ENCODE measurements around the gene SCN7A.
A peak's percentile ranks its signal among the peaks of the same experiment; 100 is the strongest.
"Not testable (repeated sequence)": the region's sequence is repeated elsewhere in the genome, so short reads cannot be mapped to it uniquely, and the experiment has no call there.

Gene SCN7A

GRCh38 chr2:166454006-166454595, 39.9 kb downstream of the SCN7A start:
- DNase-seq (ENCODE audit: low read depth), result no peak

- no peak for DNase-seq (ENCODE audit: low read depth)
These were observed 42.6 kb downstream of the SCN7A start for GRCh38 chr2:166451468-166451867.

- DNase-seq (ENCODE audit: low read depth), result no peak
These were observed 44.6 kb downstream of the SCN7A start for GRCh38 chr2:166449439-166449838.

GRCh38 chr2:166448106-166448505, 45.9 kb downstream of the SCN7A start:
- DNase-seq (ENCODE audit: low read depth), result no peak

- DNase-seq (ENCODE audit: low read depth), result no peak
These were observed 49.7 kb downstream of the SCN7A start for GRCh38 chr2:166444306-166444705.

GRCh38 chr2:166440313-166440712, 53.7 kb downstream of the SCN7A start:
- DNase-seq (ENCODE audit: low read depth), result no peak

GRCh38 chr2:166439078-166439477, 55.0 kb downstream of the SCN7A start:
- DNase-seq (ENCODE audit: low read depth), result no peak

- no peak for DNase-seq (ENCODE audit: low read depth)
These were observed 57.1 kb downstream of the SCN7A start for GRCh38 chr2:166436976-166437375.

GRCh38 chr2:166436189-166436588, 57.9 kb downstream of the SCN7A start:
- no peak for DNase-seq (ENCODE audit: low read depth)

- no peak for DNase-seq (ENCODE audit: low read depth)
These were observed 59.6 kb downstream of the SCN7A start for GRCh38 chr2:166434491-166434890.

GRCh38 chr2:166433457-166433856, 60.6 kb downstream of the SCN7A start:
- no peak for DNase-seq (ENCODE audit: low read depth)

- DNase-seq (ENCODE audit: low read depth), result no peak
These were observed 61.7 kb downstream of the SCN7A start for GRCh38 chr2:166432331-166432730.

GRCh38 chr2:166424841-166425240, 69.2 kb downstream of the SCN7A start:
- no peak for DNase-seq (ENCODE audit: low read depth)

- peak; percentile 18 for DNase-seq (ENCODE audit: low read depth)
These were observed 74.5 kb downstream of the SCN7A start for GRCh38 chr2:166419616-166419934.

GRCh38 chr2:166418853-166419615, 75.0 kb downstream of the SCN7A start:
- no peak for DNase-seq (ENCODE audit: low read depth)

GRCh38 chr2:166417669-166418068, 76.4 kb downstream of the SCN7A start:
- DNase-seq (ENCODE audit: low read depth), result peak; percentile 37

GRCh38 chr2:166413255-166413654, 80.8 kb downstream of the SCN7A start:
- DNase-seq (ENCODE audit: low read depth), result peak; percentile 9

- no peak for DNase-seq (ENCODE audit: low read depth)
These were observed 82.4 kb downstream of the SCN7A start for GRCh38 chr2:166411473-166412230.

GRCh38 chr2:166410828-166411472, 83.1 kb downstream of the SCN7A start:
- DNase-seq (ENCODE audit: low read depth), result peak; percentile 76

- not testable (repeated sequence) for DNase-seq (ENCODE audit: low read depth)
These were observed 86.3 kb downstream of the SCN7A start for GRCh38 chr2:166407746-166408145.

GRCh38 chr2:166406374-166406773, 87.7 kb downstream of the SCN7A start:
- DNase-seq (ENCODE audit: low read depth), result no peak

- DNase-seq (ENCODE audit: low read depth), result no peak
These were observed 88.5 kb downstream of the SCN7A start for GRCh38 chr2:166405569-166405926.
